Neuronal stem cell (in vitro differentiated cells): ENCODE data around the gene DTX1.

Experiments
- DNase-seq: peaks from one replicate; pipeline ENCODE4 v3.0.0-alpha.2; 2013; ENCODE audit warnings: low spot score
- H2AFZ ChIP-seq: one replicate; pipeline ENCODE4 v1.6.1; 2013; ENCODE audit warnings: mild to moderate bottlenecking, low read length, inconsistent platforms
- H2AK5ac ChIP-seq: 2 replicates; pipeline ENCODE4 v1.6.1; 2013; ENCODE audit warnings: low read depth, mild to moderate bottlenecking, inconsistent platforms, low read length, moderate library complexity, mixed read lengths
- H2BK120ac ChIP-seq: 2 replicates; pipeline ENCODE4 v1.6.1; 2013; ENCODE audit warnings: low read depth, mild to moderate bottlenecking, inconsistent platforms, low read length, moderate library complexity, mixed read lengths
- H2BK12ac ChIP-seq: one replicate; pipeline ENCODE4 v1.6.1; 2013; ENCODE audit warnings: low read length, inconsistent platforms
- H2BK15ac ChIP-seq: 2 replicates; pipeline ENCODE4 v1.6.1; 2013; ENCODE audit warnings: mild to moderate bottlenecking, low read length, inconsistent platforms, mixed read lengths
- H2BK5ac ChIP-seq: one replicate; pipeline ENCODE4 v1.6.1; 2013; ENCODE audit warnings: inconsistent platforms, mild to moderate bottlenecking, low read length, moderate library complexity
- H3K14ac ChIP-seq: one replicate; pipeline ENCODE4 v1.6.1; 2013; ENCODE audit warnings: low read length, inconsistent platforms
- H3K18ac ChIP-seq: 2 replicates; pipeline ENCODE4 v1.6.1; 2013; ENCODE audit warnings: low read length, inconsistent platforms
- H3K23ac ChIP-seq: 2 replicates; pipeline ENCODE4 v1.6.1; 2013; ENCODE audit warnings: low read depth, mild to moderate bottlenecking, mixed read lengths, low read length, inconsistent platforms; ENCODE audit not compliant: poor library complexity
- H3K27ac ChIP-seq: replicated peaks from 3 replicates; pipeline ENCODE4 v1.5.1; 2013; ENCODE audit warnings: low read length, inconsistent platforms
- H3K27me3 ChIP-seq, 3 experiments: 2 replicates each; pipeline ENCODE4 v1.6.1; 2013; ENCODE audit warnings: low read length in 3 of 3, mild to moderate bottlenecking in 2 of 3, inconsistent platforms in 1 of 3, low read depth in 1 of 3, mixed read lengths in 1 of 3, moderate library complexity in 1 of 3; ENCODE audit not compliant: control insufficient read depth in 3 of 3, insufficient read depth in 3 of 3
- H3K36me3 ChIP-seq, 2 donors: replicated peaks in 1 of 2; 2 replicates each; pipeline ENCODE4 v1.6.1; 2013; ENCODE audit warnings: low read length in 2 of 2; ENCODE audit not compliant: control insufficient read depth in 2 of 2, insufficient read depth in 2 of 2
- H3K4ac ChIP-seq: 2 replicates; pipeline ENCODE4 v1.6.1; 2013; ENCODE audit warnings: inconsistent platforms, mild to moderate bottlenecking, low read length, moderate library complexity
- H3K4me1 ChIP-seq, 2 donors: 1 replicate in 1 of 2; 2 replicates in 1 of 2; pipeline ENCODE4 v1.6.1; 2013; ENCODE audit warnings: low read length in 2 of 2, low read depth in 1 of 2; ENCODE audit not compliant: control insufficient read depth in 2 of 2, insufficient read depth in 1 of 2
- H3K4me2 ChIP-seq: one replicate; pipeline ENCODE4 v1.6.1; 2013; ENCODE audit warnings: mild to moderate bottlenecking, low read length, inconsistent platforms; ENCODE audit not compliant: insufficient read depth, poor library complexity, severe bottlenecking
- H3K4me3 ChIP-seq, 2 donors: 2 replicates each; pipeline ENCODE4 v1.5.1; 2013; ENCODE audit warnings: low read length in 2 of 2, mild to moderate bottlenecking in 2 of 2, inconsistent platforms in 1 of 2, moderate library complexity in 1 of 2
- H3K79me1 ChIP-seq: one replicate; pipeline ENCODE4 v1.6.1; 2013; ENCODE audit warnings: low read depth, mild to moderate bottlenecking, inconsistent platforms, low read length, moderate library complexity
- H3K9ac ChIP-seq: one replicate; pipeline ENCODE4 v1.6.1; 2013; ENCODE audit warnings: mild to moderate bottlenecking, low read depth, low read length, inconsistent platforms; ENCODE audit not compliant: poor library complexity
- H3K9me3 ChIP-seq, 2 donors: replicated peaks in 1 of 2; 2 replicates each; pipeline versions ENCODE3 to v1.6.1; 2013; ENCODE audit warnings: low read length in 2 of 2, mild to moderate bottlenecking in 2 of 2, inconsistent platforms in 1 of 2, low read depth in 1 of 2, mixed read lengths in 1 of 2, moderate library complexity in 1 of 2; ENCODE audit not compliant: control insufficient read depth in 2 of 2, insufficient read depth in 1 of 2
- H4K8ac ChIP-seq: one replicate; pipeline ENCODE4 v1.6.1; 2013; ENCODE audit warnings: low read depth, mild to moderate bottlenecking, inconsistent platforms, low read length, moderate library complexity
- H4K91ac ChIP-seq: one replicate; pipeline ENCODE4 v1.6.1; 2013; ENCODE audit warnings: low read length, low read depth, mild to moderate bottlenecking, inconsistent platforms; ENCODE audit not compliant: poor library complexity
- WGBS, 2 donors: extraction: QIAGEN DNeasy Blood & Tissue Kit; methylation state at CpG; one replicate each; pipeline ENCODE4 v1.1.7; 2013; ENCODE audit warnings: missing lambda C conversion rate in 2 of 2, mixed read lengths in 1 of 2; ENCODE audit not compliant: insufficient read length in 2 of 2, insufficient replicate concordance in 1 of 2; ENCODE audit errors: extremely low coverage in 2 of 2; 5-methylcytosine and 5-hydroxymethylcytosine counted together

Gene DTX1

GRCh38 chr12:113054948-113055486 lies 1.5 kb upstream of the DTX1 start:
- peaks cover 2% of the 10 kb centered on the region for H3K79me1 ChIP-seq
- no peak overlapping the region for H2BK12ac ChIP-seq
- no peaks in the 10 kb centered on the region for H3K4me1 ChIP-seq
- no CpG with 5 or more reads among the region's 4 CpGs for WGBS, 2 donors
- no peak overlapping the region for H2AFZ ChIP-seq
- peaks cover 0 to 59% (median 17%) of the 10 kb centered on the region in 3 experiments for H3K27me3 ChIP-seq
- H3K4ac ChIP-seq = no peak overlapping the region
- H3K14ac ChIP-seq = no peak overlapping the region
- no peak overlapping the region for H2AK5ac ChIP-seq
- no peak overlapping the region for H4K8ac ChIP-seq
- no peak overlapping the region for H3K18ac ChIP-seq
- no peak overlapping the region for H3K23ac ChIP-seq
- no peak overlapping the region for H3K4me3 ChIP-seq
- H3K36me3 ChIP-seq = peaks cover 0 to 2% of the 10 kb centered on the region in 2 donors
- no peak overlapping the region for H2BK5ac ChIP-seq
- H2BK15ac ChIP-seq = no peak overlapping the region
- no peak overlapping the region for H2BK120ac ChIP-seq
- H3K9ac ChIP-seq = no peak overlapping the region
- no peak overlapping the region for H4K91ac ChIP-seq
- no peak overlapping the region for H3K4me2 ChIP-seq
- no peaks in the 10 kb centered on the region for H3K9me3 ChIP-seq
- H3K27ac ChIP-seq = no peak overlapping the region
- no peak for DNase-seq

GRCh38 chr12:113055594-113056380 lies 743 bp upstream of the DTX1 start:
- Histone ChIP-seq H3K36me3 (peaks cover 0 to 2% of the 10 kb centered on the region in 2 donors), H3K4me3 (peak overlapping the region in 1 of 2 donors; percentile 47), H3K23ac (no peak overlapping the region), H3K27ac (no peak overlapping the region), H2AFZ (peak overlapping the region; percentile 90), H4K8ac (no peak overlapping the region), H3K14ac (peak overlapping the region; percentile 40), H3K9ac (no peak overlapping the region), H2BK12ac (no peak overlapping the region), H3K4ac (no peak overlapping the region), H4K91ac (no peak overlapping the region), H2BK5ac (no peak overlapping the region), H2BK15ac (peak overlapping the region; percentile 9), H2AK5ac (peak overlapping the region; percentile 47), H2BK120ac (peak overlapping the region; percentile 11), H3K27me3 (peaks cover 0 to 66% (median 15%) of the 10 kb centered on the region in 3 experiments), H3K18ac (peak overlapping the region; percentile 79), H3K9me3 (no peaks in the 10 kb centered on the region), H3K79me1 (peaks cover 2% of the 10 kb centered on the region), H3K4me2 (no peak overlapping the region), H3K4me1 (no peaks in the 10 kb centered on the region)
- WGBS, 2 donors = no CpG with 5 or more reads among the region's 13 CpGs
- DNase-seq = no peak

- Histone ChIP-seq H3K4me1 (no peaks in the 10 kb centered on the region), H3K4me2 (peak overlapping the region; percentile 80), H4K91ac (no peak overlapping the region), H3K14ac (no peak overlapping the region), H3K27me3 (peaks cover 0 to 68% (median 15%) of the 10 kb centered on the region in 3 experiments), H3K9me3 (no peaks in the 10 kb centered on the region), H3K4me3 (peak overlapping the region; percentile 47 to 89), H3K9ac (peak overlapping the region; percentile 86), H2BK12ac (no peak overlapping the region), H2BK120ac (peak overlapping the region; percentile 26), H2BK15ac (no peak overlapping the region), H2AFZ (peak overlapping the region; percentile 90), H3K4ac (no peak overlapping the region), H4K8ac (no peak overlapping the region), H3K79me1 (peaks cover 2% of the 10 kb centered on the region), H3K18ac (peak overlapping the region; percentile 95), H3K27ac (no peak overlapping the region), H3K36me3 (peaks cover 0 to 2% of the 10 kb centered on the region in 2 donors), H2AK5ac (no peak overlapping the region), H3K23ac (no peak overlapping the region), H2BK5ac (no peak overlapping the region)
- no CpG with 5 or more reads among the region's 8 CpGs for WGBS, 2 donors
- DNase-seq = no peak
Observed at GRCh38 chr12:113056381-113056630, 224 bp upstream of the DTX1 start.
